ENCODE measurements around the gene SMIM21. TPM values are rescaled to one million over a fixed set of nuclear protein-coding genes. Genes with fewer than 3 reads are reported as not detected.

Gene SMIM21
- total RNA-seq, 6 donors from 2014 or later, result not detected

GRCh38 chr18:75365837-75366236 lies 61.7 kb downstream of the SMIM21 start:
- no peak for DNase-seq
- H3K4me1 ChIP-seq, result no peaks in the 10 kb centered on the region
- 41 to 67% methylated on average over 1 of the region's 1 CpG for WGBS, 2 donors

GRCh38 chr18:75365254-75365629 lies 62.3 kb downstream of the SMIM21 start:
- ATAC-seq (ENCODE audit: low FRiP score in 2 of 2) (no peak), DNase-seq (no peak)
- Histone ChIP-seq H3K36me3 (no peaks in the 10 kb centered on the region), H3K27ac (no peak overlapping the region), H3K4me1 (no peaks in the 10 kb centered on the region), H3K4me3 (no peak overlapping the region), H3K9me3 (no peaks in the 10 kb centered on the region), H3K27me3 (no peaks in the 10 kb centered on the region)
- no peak for TF ChIP-seq CTCF (IDR thresholded peaks at IDR 0.05)
- 91 to 94% methylated on average over 7 of the region's 7 CpGs for WGBS, 2 donors

More at GRCh38 chr18:75365837-75366236, 61.7 kb downstream of the SMIM21 start:
- Histone ChIP-seq H3K36me3 (no peaks in the 10 kb centered on the region), H3K9me3 (no peaks in the 10 kb centered on the region), H3K27me3 (no peaks in the 10 kb centered on the region), H3K27ac (no peak overlapping the region), H3K4me3 (no peak overlapping the region)
- ATAC-seq (ENCODE audit: low FRiP score in 2 of 2), result no peak
- TF ChIP-seq EP300 (IDR thresholded peaks at IDR 0.05) (no peak), POLR2AphosphoS5 (IDR thresholded peaks at IDR 0.05) (no peak), POLR2A (IDR thresholded peaks at IDR 0.05) (no peak), CTCF (IDR thresholded peaks at IDR 0.05) (no peak)

GRCh38 chr18:75364512-75365253 lies 62.8 kb downstream of the SMIM21 start:
- no peak overlapping the region for H3K27ac ChIP-seq
- ATAC-seq (ENCODE audit: low FRiP score in 2 of 2), result no peak
- WGBS, 2 donors, result 70 to 79% methylated on average over 13 of the region's 13 CpGs

GRCh38 chr18:75363446-75364225 lies 63.9 kb downstream of the SMIM21 start:
- no peaks in the 10 kb centered on the region for H3K27me3 ChIP-seq
- H3K27ac ChIP-seq, result no peak overlapping the region
- H3K9me3 ChIP-seq, result no peaks in the 10 kb centered on the region
- H3K4me1 ChIP-seq, result no peaks in the 10 kb centered on the region
- DNase-seq (no peak), ATAC-seq (ENCODE audit: low FRiP score in 2 of 2) (no peak)
- no peaks in the 10 kb centered on the region for H3K36me3 ChIP-seq
- WGBS, 2 donors, result 86 to 90% methylated on average over 13 of the region's 13 CpGs
- H3K4me3 ChIP-seq, result no peak overlapping the region
- TF ChIP-seq EP300 (IDR thresholded peaks at IDR 0.05) (no peak), POLR2AphosphoS5 (IDR thresholded peaks at IDR 0.05) (no peak)

More at GRCh38 chr18:75364512-75365253, 62.8 kb downstream of the SMIM21 start:
- no peak overlapping the region for H3K4me3 ChIP-seq
- no peaks in the 10 kb centered on the region for H3K9me3 ChIP-seq
- H3K27me3 ChIP-seq, result no peaks in the 10 kb centered on the region
- DNase-seq, result no peak
- TF ChIP-seq CTCF (IDR thresholded peaks at IDR 0.05) (no peak), EP300 (IDR thresholded peaks at IDR 0.05) (no peak), POLR2A (IDR thresholded peaks at IDR 0.05) (no peak), POLR2AphosphoS5 (IDR thresholded peaks at IDR 0.05) (no peak)
- no peaks in the 10 kb centered on the region for H3K36me3 ChIP-seq
- H3K4me1 ChIP-seq, result no peaks in the 10 kb centered on the region

- Histone ChIP-seq H3K36me3 (no peaks in the 10 kb centered on the region), H3K27ac (no peak overlapping the region), H3K4me3 (no peak overlapping the region), H3K4me1 (no peaks in the 10 kb centered on the region), H3K27me3 (no peaks in the 10 kb centered on the region), H3K9me3 (no peaks in the 10 kb centered on the region)
- TF ChIP-seq POLR2AphosphoS5 (IDR thresholded peaks at IDR 0.05) (no peak), EP300 (IDR thresholded peaks at IDR 0.05) (no peak), CTCF (IDR thresholded peaks at IDR 0.05) (no peak), POLR2A (IDR thresholded peaks at IDR 0.05) (no peak)
- WGBS, 2 donors, result 91 to 94% methylated on average over 13 of the region's 13 CpGs
- ATAC-seq (ENCODE audit: low FRiP score in 2 of 2) (no peak), DNase-seq (peak in 1 of 2 donors; percentile 50)
Observed at GRCh38 chr18:75362435-75362834, 65.1 kb downstream of the SMIM21 start.

Data from upper lobe of left lung (tissue), 6 donors.